KOPT-K1 (cell line): Measurements from ENCODE around the gene MACIR.

ENCODE experiments used
- H3K27ac ChIP-seq: fragments of 200-600 bp; sonication (generic); 2 replicates; pipeline ENCODE4 v1.5.1; 2016; ENCODE audit warnings: antibody characterized with exemption, mild to moderate bottlenecking, low read depth, low read length; ENCODE audit not compliant: poor library complexity, severe bottlenecking
- H3K36me3 ChIP-seq: fragments of 200-600 bp; sonication (generic); 2 replicates; pipeline ENCODE4 v1.5.1; 2017; ENCODE audit warnings: antibody characterized with exemption, mild to moderate bottlenecking, low read length, moderate library complexity; ENCODE audit not compliant: insufficient read depth
- H3K9me3 ChIP-seq: fragments of 200-600 bp; sonication (generic); 2 replicates; pipeline ENCODE4 v1.5.1; 2017; ENCODE audit warnings: antibody characterized with exemption, low read length, mild to moderate bottlenecking; ENCODE audit not compliant: insufficient read depth, poor library complexity, severe bottlenecking

The MACIR gene

GRCh38 chr5:103262422-103262871, 3.9 kb downstream of the MACIR start:
- H3K27ac ChIP-seq, result no peak overlapping the region
- H3K36me3 ChIP-seq, result no peaks in the 10 kb centered on the region
- no peaks in the 10 kb centered on the region for H3K9me3 ChIP-seq

DNA sequence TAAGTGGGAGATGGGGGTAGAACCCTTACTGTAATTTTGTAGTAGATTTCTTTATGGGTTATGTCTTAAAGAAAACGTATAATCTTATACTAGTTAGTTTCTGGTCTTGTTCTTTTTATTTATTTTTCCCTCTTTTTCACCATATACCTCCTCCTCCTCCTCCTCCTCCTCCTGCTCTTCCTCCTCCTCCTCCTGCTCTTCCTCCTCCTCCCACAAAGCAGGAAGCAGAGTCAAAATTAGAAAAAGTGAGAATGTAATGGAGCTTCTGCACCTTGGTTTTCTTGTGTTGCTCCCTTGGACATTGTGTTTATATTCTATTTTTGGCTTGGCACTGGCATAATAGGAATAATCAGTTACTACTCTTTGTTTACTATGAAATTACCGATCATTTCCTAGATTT, 4.5 kb downstream of the MACIR start:
- no peaks in the 10 kb centered on the region for H3K36me3 ChIP-seq
- no peaks in the 10 kb centered on the region for H3K9me3 ChIP-seq
- H3K27ac ChIP-seq, result no peak overlapping the region

DNA sequence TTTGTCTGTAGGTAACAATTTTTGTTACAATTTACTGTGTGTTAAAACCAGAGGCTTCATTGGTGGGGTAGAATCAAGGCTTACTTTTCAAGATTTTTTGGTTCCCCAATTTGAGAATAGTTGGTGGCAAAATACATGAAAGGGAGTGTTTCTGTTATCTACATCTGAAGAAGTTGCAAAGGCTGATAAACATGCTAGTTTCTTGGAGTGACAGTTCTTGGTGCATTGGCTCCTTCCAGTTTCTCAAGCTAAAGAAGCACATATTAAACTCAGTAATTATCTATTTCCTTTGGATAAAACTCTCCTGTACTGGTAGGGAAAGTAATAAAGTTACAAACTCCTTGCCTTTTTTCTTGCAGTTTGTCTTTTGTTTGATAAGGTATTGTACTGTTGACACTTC, 5.9 kb downstream of the MACIR start:
- no peaks in the 10 kb centered on the region for H3K36me3 ChIP-seq
- no peaks in the 10 kb centered on the region for H3K9me3 ChIP-seq
- no peak overlapping the region for H3K27ac ChIP-seq

GRCh38 chr5:103270581-103270980, 12.0 kb downstream of the MACIR start:
- H3K27ac ChIP-seq, result no peak overlapping the region

GRCh38 chr5:103271570-103272289, 13.2 kb downstream of the MACIR start:
- no peaks in the 10 kb centered on the region for H3K9me3 ChIP-seq
- H3K27ac ChIP-seq, result no peak overlapping the region
- peaks cover 13% of the 10 kb centered on the region for H3K36me3 ChIP-seq

More at GRCh38 chr5:103270581-103270980, 12.0 kb downstream of the MACIR start:
- no peaks in the 10 kb centered on the region for H3K9me3 ChIP-seq
- peaks cover 1% of the 10 kb centered on the region; the same call in 1 of the 2 replicates for H3K36me3 ChIP-seq

GRCh38 chr5:103272377-103272776, 13.8 kb downstream of the MACIR start:
- peaks cover 17% of the 10 kb centered on the region for H3K36me3 ChIP-seq

DNA sequence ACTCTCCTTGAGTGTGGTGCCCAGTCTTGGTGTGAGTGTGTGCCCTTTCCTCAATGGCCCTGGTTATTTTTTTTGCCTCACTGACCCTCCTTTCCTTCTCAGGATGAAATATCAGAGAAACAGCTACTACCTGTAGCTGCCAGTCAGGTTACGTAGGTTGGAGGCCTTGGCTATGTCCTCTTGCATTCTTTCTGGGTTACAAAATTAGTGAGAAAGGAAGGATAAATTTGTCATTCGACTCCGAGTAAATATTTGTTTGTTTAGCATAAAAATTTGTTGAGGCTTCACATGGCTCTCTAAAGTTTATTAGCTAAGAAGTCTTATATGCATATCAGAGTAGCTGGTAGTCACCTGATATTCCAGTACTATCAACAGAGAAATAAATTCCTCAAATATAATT, 15.4 kb downstream of the MACIR start:
- H3K36me3 ChIP-seq, result peaks cover 18% of the 10 kb centered on the region
- no peaks in the 10 kb centered on the region for H3K9me3 ChIP-seq
- H3K27ac ChIP-seq, result no peak overlapping the region

More at GRCh38 chr5:103272377-103272776, 13.8 kb downstream of the MACIR start:
- Histone ChIP-seq H3K9me3 (no peaks in the 10 kb centered on the region), H3K27ac (no peak overlapping the region)

DNA sequence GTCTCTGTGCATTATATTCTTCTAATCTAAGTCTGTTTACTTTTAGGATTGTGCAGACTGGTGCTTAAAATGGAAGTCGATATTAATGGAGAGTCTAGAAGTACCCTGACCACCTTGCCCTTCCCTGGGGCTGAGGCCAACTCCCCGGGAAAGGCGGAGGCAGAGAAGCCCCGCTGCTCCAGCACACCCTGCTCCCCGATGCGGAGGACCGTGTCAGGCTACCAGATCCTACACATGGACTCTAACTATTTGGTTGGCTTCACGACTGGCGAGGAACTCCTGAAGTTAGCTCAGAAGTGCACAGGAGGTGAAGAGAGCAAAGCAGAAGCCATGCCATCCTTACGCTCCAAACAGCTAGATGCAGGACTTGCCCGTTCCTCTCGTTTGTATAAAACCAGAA, 17.3 kb downstream of the MACIR start:
- Histone ChIP-seq H3K9me3 (no peaks in the 10 kb centered on the region), H3K27ac (no peak overlapping the region), H3K36me3 (peaks cover 18% of the 10 kb centered on the region)

GRCh38 chr5:103280967-103281366, 22.4 kb downstream of the MACIR start:
- no peak overlapping the region for H3K27ac ChIP-seq
- peaks cover 13% of the 10 kb centered on the region for H3K36me3 ChIP-seq
- no peaks in the 10 kb centered on the region for H3K9me3 ChIP-seq

GRCh38 chr5:103283120-103283519, 24.6 kb downstream of the MACIR start:
- no peak overlapping the region for H3K27ac ChIP-seq
- H3K9me3 ChIP-seq, result no peaks in the 10 kb centered on the region
- no peaks in the 10 kb centered on the region for H3K36me3 ChIP-seq

GRCh38 chr5:103283869-103284268, 25.3 kb downstream of the MACIR start:
- H3K27ac ChIP-seq, result no peak overlapping the region
- H3K36me3 ChIP-seq, result no peaks in the 10 kb centered on the region
- no peaks in the 10 kb centered on the region for H3K9me3 ChIP-seq

DNA sequence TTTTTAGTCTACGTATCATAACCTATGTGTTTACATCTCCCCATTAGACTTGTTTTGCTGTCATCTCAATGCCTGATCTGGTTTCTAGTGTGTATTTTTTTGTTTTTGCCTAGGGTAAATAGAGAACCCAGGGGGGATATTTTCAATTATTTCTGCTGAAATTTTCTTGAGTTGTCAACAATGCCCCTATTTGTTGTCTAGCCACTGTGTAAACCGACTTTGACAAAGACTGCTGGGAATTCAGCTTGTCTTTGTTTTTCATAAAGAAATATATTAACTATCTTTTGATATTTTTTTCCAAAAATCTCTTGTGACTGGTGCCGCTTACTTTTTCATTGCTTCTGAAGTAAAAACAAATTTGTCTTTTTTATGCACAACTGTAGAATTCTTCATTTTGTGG, 28.1 kb downstream of the MACIR start:
- Histone ChIP-seq H3K9me3 (no peaks in the 10 kb centered on the region), H3K36me3 (no peaks in the 10 kb centered on the region), H3K27ac (no peak overlapping the region)

DNA sequence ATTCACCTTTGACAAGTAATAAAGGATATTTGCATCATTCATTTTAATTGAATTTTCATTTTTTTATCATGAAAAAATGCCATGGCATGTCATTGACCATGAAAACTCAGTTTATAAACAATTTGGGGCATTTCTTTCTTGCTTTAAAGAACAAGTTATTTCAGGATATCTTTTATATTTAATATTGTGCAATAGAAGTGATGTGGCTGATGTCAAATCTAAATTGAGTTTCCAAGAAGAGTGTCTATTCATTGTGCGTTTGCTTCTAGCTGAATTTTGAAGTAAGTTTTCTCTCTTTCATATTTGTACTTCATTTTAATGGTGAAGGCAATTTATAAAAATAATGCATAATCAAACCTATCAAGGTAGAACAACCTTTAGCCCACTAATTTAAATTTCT, 30.5 kb downstream of the MACIR start:
- H3K36me3 ChIP-seq, result no peaks in the 10 kb centered on the region
- H3K9me3 ChIP-seq, result no peaks in the 10 kb centered on the region
- H3K27ac ChIP-seq, result no peak overlapping the region

- H3K9me3 ChIP-seq, result no peaks in the 10 kb centered on the region
- no peak overlapping the region for H3K27ac ChIP-seq
Measured at GRCh38 chr5:103290846-103291245, 32.3 kb downstream of the MACIR start.

DNA sequence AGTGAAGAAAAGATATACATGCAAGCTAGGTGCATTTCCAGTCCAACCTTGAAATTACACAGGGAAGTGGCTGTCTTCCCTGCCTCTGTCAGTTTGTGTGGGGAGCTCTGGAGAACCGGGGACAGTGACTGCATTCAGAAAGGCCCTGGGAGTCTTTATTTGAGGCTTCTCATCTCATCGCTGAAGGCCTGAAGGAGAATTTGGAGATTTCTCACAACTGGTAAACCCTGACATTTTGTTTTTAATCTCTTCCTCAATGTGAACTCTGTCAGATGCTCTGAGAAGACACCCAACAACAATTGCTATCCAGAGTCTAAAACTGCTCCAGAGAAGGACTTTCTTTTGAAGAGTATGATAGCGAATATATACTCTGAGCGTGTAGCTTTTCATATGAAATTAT, 33.0 kb downstream of the MACIR start:
- no peaks in the 10 kb centered on the region for H3K9me3 ChIP-seq
- H3K36me3 ChIP-seq, result no peaks in the 10 kb centered on the region
- no peak overlapping the region for H3K27ac ChIP-seq

More at GRCh38 chr5:103290846-103291245, 32.3 kb downstream of the MACIR start:
- H3K36me3 ChIP-seq, result no peaks in the 10 kb centered on the region

- no peak overlapping the region for H3K27ac ChIP-seq
- no peaks in the 10 kb centered on the region for H3K36me3 ChIP-seq
- H3K9me3 ChIP-seq, result no peaks in the 10 kb centered on the region
Measured at GRCh38 chr5:103293099-103293498, 34.5 kb downstream of the MACIR start.
